Mammary epithelial cell (primary cell): ENCODE data around the gene MEGF11.

Experiments
- CTCF ChIP-seq, 2 donors: IDR thresholded peaks in 1 of 2; conservative IDR thresholded peaks in 1 of 2; 2 replicates each; pipeline ENCODE4 v1.5.1; 2011 to 2012; ENCODE audit warnings: inconsistent platforms in 2 of 2, low read length in 2 of 2, mild to moderate bottlenecking in 2 of 2, control low read depth in 1 of 2, low read depth in 1 of 2; ENCODE audit not compliant: insufficient read depth in 1 of 2; ENCODE audit errors: extremely low read depth in 1 of 2
- EZH2 ChIP-seq: IDR thresholded peaks from 2 replicates; pipeline ENCODE4 v1.6.1; 2012; ENCODE audit warnings: low read length, inconsistent platforms, borderline replicate concordance

DNA sequence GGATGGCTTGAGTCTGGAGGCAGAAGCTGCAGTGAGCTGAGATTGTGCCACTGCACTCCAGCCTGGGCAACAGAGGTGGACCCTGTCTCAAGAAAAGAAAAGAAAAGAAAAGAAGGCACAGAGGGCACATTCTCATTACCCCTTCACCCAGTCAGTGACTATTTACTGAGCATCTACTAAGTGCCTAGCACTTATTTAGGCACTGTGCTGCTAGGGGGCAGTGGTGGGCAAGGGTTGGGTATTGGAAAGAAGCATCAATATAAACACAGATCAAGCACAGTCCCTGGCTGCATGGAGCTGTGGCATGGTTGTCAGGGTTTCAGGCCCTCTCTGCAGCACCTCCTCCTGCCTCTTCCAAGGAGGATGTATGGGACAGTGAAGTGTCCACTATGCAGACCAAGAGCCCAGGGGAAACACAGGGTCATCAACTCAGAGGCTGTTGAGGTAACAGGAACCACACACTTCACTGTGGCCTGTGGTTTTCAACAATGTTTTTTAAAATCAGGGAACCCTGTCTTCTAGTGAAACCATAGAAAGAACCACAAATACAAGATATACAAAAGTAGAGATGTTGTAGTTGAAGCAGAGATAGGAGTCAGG is 245.8 kb downstream of the MEGF11 start:
- TF ChIP-seq EZH2 (no peak), CTCF (conservative IDR thresholded peaks at IDR 0.05 in 1 of 2, IDR thresholded peaks at IDR 0.05 in 1 of 2; ENCODE audit: extremely low read depth in 1 of 2, insufficient read depth in 1 of 2, low read depth in 1 of 2, low read length in 2 of 2) (peak in 1 of 2 donors; percentile 2)
